CD4-positive, alpha-beta T cell treated with Interleukin-12 subunit alpha and Interleukin-12 subunit beta, for 1 hour (primary cell): ENCODE measurements around the gene CEPT1.
"Not testable (repeated sequence)": the region's sequence is repeated elsewhere in the genome, so short reads cannot be mapped to it uniquely, and the experiment has no call there.

Experiments used
- DNase-seq: peaks from one replicate; pipeline ENCODE4 v3.0.0-alpha.2; 2020

Gene CEPT1

GRCh38 chr1:111212634-111213335 is 72.8 kb downstream of the CEPT1 start:
- DNase-seq = no peak

- no peak for DNase-seq
Observed at GRCh38 chr1:111213412-111213811, 73.4 kb downstream of the CEPT1 start.

GRCh38 chr1:111214074-111214801 is 74.2 kb downstream of the CEPT1 start:
- DNase-seq = no peak

GRCh38 chr1:111214884-111215283 is 74.9 kb downstream of the CEPT1 start:
- peak; percentile 46 for DNase-seq

- DNase-seq = not testable (repeated sequence)
Observed at GRCh38 chr1:111215285-111215684, 75.3 kb downstream of the CEPT1 start.

GRCh38 chr1:111216751-111217150 is 76.7 kb downstream of the CEPT1 start:
- no peak for DNase-seq

- DNase-seq = no peak
Observed at GRCh38 chr1:111217183-111217910, 77.3 kb downstream of the CEPT1 start.

GRCh38 chr1:111218701-111219556 is 78.9 kb downstream of the CEPT1 start:
- no peak for DNase-seq

- no peak for DNase-seq
Observed at GRCh38 chr1:111219557-111220286, 79.7 kb downstream of the CEPT1 start.

GRCh38 chr1:111220302-111220890 is 80.4 kb downstream of the CEPT1 start:
- no peak for DNase-seq

- no peak for DNase-seq
Observed at GRCh38 chr1:111221276-111221632, 81.2 kb downstream of the CEPT1 start.

- peak; percentile 70 for DNase-seq
Observed at GRCh38 chr1:111221633-111222291, 81.7 kb downstream of the CEPT1 start.

- peak; percentile 79 for DNase-seq
Observed at GRCh38 chr1:111222308-111223125, 82.5 kb downstream of the CEPT1 start.

GRCh38 chr1:111223126-111223685 is 83.2 kb downstream of the CEPT1 start:
- no peak for DNase-seq

GRCh38 chr1:111225091-111225490 is 85.1 kb downstream of the CEPT1 start:
- DNase-seq = no peak

- DNase-seq = peak; percentile 51
Observed at GRCh38 chr1:111225717-111226400, 85.8 kb downstream of the CEPT1 start.

GRCh38 chr1:111227434-111227833 is 87.4 kb downstream of the CEPT1 start, which contains the start of gene CHI3L2:
Gene CHI3L2 (plus strand): TSS chr1:111227713. CDS start chr1:111227730, 17 bp downstream.
- DNase-seq = no peak

GRCh38 chr1:111227851-111228747 is 88.1 kb downstream of the CEPT1 start:
- no peak for DNase-seq
